ENCODE measurements around the gene FAM83E.
"Not testable (repeated sequence)": the region's sequence is repeated elsewhere in the genome, so short reads cannot be mapped to it uniquely, and the experiment has no call there.

FAM83E gene

GRCh38 chr19:48588670-48589401 lies 26.0 kb downstream of the FAM83E start:
- in situ Hi-C loops (cut with HindIII; ENCODE audit: low pct_ligation_motif_present, low sequenced_read_pairs) = no loop called here
- Histone ChIP-seq H3K27me3 (replicated peaks) (no peaks in the 10 kb centered on the region), H3K4me3 (ENCODE audit: low read depth, low read length) (peak overlapping the region; percentile 41), H3K36me3 (replicated peaks) (no peaks in the 10 kb centered on the region), H3K27ac (no peak overlapping the region)
- peak; percentile 77 for DNase-seq
- peak; percentile 99 for TF ChIP-seq CTCF (IDR thresholded peaks at IDR 0.05; ENCODE audit: low read depth, low read length, missing control alignments)

- H3K27me3 ChIP-seq (replicated peaks) = no peaks in the 10 kb centered on the region
- no peak overlapping the region for H3K4me3 ChIP-seq (ENCODE audit: low read depth, low read length)
- H3K27ac ChIP-seq = no peak overlapping the region
- in situ Hi-C loops (cut with HindIII; ENCODE audit: low pct_ligation_motif_present, low sequenced_read_pairs) = no loop called here
- H3K36me3 ChIP-seq (replicated peaks) = no peaks in the 10 kb centered on the region
- TF ChIP-seq CTCF (IDR thresholded peaks at IDR 0.05; ENCODE audit: low read depth, low read length, missing control alignments) = no peak
- no peak for DNase-seq
These were observed 27.5 kb downstream of the FAM83E start for GRCh38 chr19:48587387-48587786.

GRCh38 chr19:48582168-48582567 lies 32.7 kb downstream of the FAM83E start:
- TF ChIP-seq CTCF (IDR thresholded peaks at IDR 0.05; ENCODE audit: low read depth, low read length, missing control alignments) = no peak
- H3K36me3 ChIP-seq (replicated peaks) = no peaks in the 10 kb centered on the region
- DNase-seq = no peak
- in situ Hi-C loops (cut with HindIII; ENCODE audit: low pct_ligation_motif_present, low sequenced_read_pairs) = no loop called here
- no peaks in the 10 kb centered on the region for H3K27me3 ChIP-seq (replicated peaks)
- H3K4me3 ChIP-seq (ENCODE audit: low read depth, low read length) = no peak overlapping the region
- no peak overlapping the region for H3K27ac ChIP-seq

- in situ Hi-C loops (cut with HindIII; ENCODE audit: low pct_ligation_motif_present, low sequenced_read_pairs) = no loop called here
- no peak for TF ChIP-seq CTCF (IDR thresholded peaks at IDR 0.05; ENCODE audit: low read depth, low read length, missing control alignments)
- H3K27ac ChIP-seq = no peak overlapping the region
- no peaks in the 10 kb centered on the region for H3K27me3 ChIP-seq (replicated peaks)
- no peaks in the 10 kb centered on the region for H3K36me3 ChIP-seq (replicated peaks)
- no peak overlapping the region for H3K4me3 ChIP-seq (ENCODE audit: low read depth, low read length)
- peak; percentile 56 for DNase-seq
These were observed 36.0 kb downstream of the FAM83E start for GRCh38 chr19:48578891-48579290.

GRCh38 chr19:48577908-48578307 lies 37.0 kb downstream of the FAM83E start:
- in situ Hi-C loops (cut with HindIII; ENCODE audit: low pct_ligation_motif_present, low sequenced_read_pairs); H3K36me3 ChIP-seq (replicated peaks); DNase-seq: not testable (repeated sequence)

GRCh38 chr19:48575931-48576622 lies 38.8 kb downstream of the FAM83E start:
- Histone ChIP-seq H3K4me3 (ENCODE audit: low read depth, low read length) (no peak overlapping the region), H3K36me3 (replicated peaks) (no peaks in the 10 kb centered on the region), H3K27ac (no peak overlapping the region), H3K27me3 (replicated peaks) (no peaks in the 10 kb centered on the region)
- DNase-seq = no peak
- TF ChIP-seq CTCF (IDR thresholded peaks at IDR 0.05; ENCODE audit: low read depth, low read length, missing control alignments) = no peak
- in situ Hi-C loops (cut with HindIII; ENCODE audit: low pct_ligation_motif_present, low sequenced_read_pairs) = no loop called here

More at GRCh38 chr19:48577908-48578307, 37.0 kb downstream of the FAM83E start:
- H3K27me3 ChIP-seq (replicated peaks); H3K27ac ChIP-seq; H3K4me3 ChIP-seq (ENCODE audit: low read depth, low read length): not testable (repeated sequence)

Measured in brain microvascular endothelial cell (primary cell).